Colonic mucosa (tissue), 4 donors: ENCODE measurements around the gene NAA11. TPM values are rescaled to one million over a fixed set of nuclear protein-coding genes. Genes with fewer than 3 reads are reported as not detected.
A peak's percentile ranks its signal among the peaks of the same experiment; 100 is the strongest.

ENCODE experiments used
- DNase-seq: peaks from one replicate; pipeline ENCODE4 v3.0.0-alpha.2; 2020
- H3K27ac ChIP-seq: fragments of 200-600 bp; one replicate; pipeline ENCODE4 v1.8.0; 2021
- H3K27me3 ChIP-seq: fragments of 200-600 bp; one replicate; pipeline ENCODE4 v1.8.0; 2021
- H3K36me3 ChIP-seq: fragments of 200-600 bp; one replicate; pipeline ENCODE4 v1.8.0; 2021
- H3K4me1 ChIP-seq: fragments of 200-600 bp; one replicate; pipeline ENCODE4 v1.8.0; 2021; ENCODE audit warnings: mild to moderate bottlenecking
- H3K4me3 ChIP-seq: fragments of 200-600 bp; one replicate; pipeline ENCODE4 v1.8.0; 2021
- H3K9ac ChIP-seq, 2 donors: one replicate each; pipeline ENCODE4 v1.7.0; 2013; ENCODE audit warnings: control low read depth in 2 of 2, low read depth in 2 of 2, low read length in 2 of 2
- H3K9me3 ChIP-seq: fragments of 200-600 bp; one replicate; pipeline ENCODE4 v1.8.0; 2021
- intact Hi-C: fragments of 100-400 bp; cut with DNase I; formaldehyde crosslinking; loops from one replicate; pipeline ENCODE4 v1.14.1; 2022
- total RNA-seq, 2 donors: library from RNA; stranded (reverse); fragmentation: NEBNext Ultra II Directional in 1 of 2; extraction: Animal tissue kit (Norgen Biotek cat#: 25700) in 1 of 2; gene quantifications; one replicate each; pipeline ENCODE4 v1.2.1, GENCODE V29; 2021
- TF ChIP-seq, protein P1 (sequence below): fragments of 200-600 bp; IDR thresholded peaks from one replicate; pipeline ENCODE4 v1.8.0; 2022; ENCODE audit warnings: antibody characterized with exemption, mild to moderate bottlenecking
- donor health status: healthy.
- donor health status: DM: no; HTN: no; CAD: no.
- donor health status: DM: no; HTN: no; CAD: no.

The NAA11 gene
- total RNA-seq, 2 donors from 2014 or later, result not detected

DNA sequence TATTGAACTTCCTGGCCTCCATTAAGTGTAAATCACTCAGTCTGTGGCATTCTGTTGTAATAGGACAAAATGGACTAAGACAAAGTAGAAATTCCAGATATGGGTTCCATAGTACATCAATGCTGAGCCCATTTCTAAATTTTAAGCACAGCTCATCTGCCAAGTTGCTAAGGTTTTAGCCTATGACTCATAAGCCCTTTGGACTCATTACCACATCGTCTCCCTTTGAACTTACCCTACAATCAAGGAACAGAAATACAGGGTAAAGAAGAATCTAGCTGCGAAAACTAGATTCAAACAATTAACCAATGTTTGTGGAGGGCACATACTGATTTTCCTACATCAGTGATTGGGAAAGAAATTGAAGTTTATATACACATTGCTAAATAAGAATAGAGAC lies 31.8 kb downstream of the NAA11 start:
- TF ChIP-seq, protein P1, sequence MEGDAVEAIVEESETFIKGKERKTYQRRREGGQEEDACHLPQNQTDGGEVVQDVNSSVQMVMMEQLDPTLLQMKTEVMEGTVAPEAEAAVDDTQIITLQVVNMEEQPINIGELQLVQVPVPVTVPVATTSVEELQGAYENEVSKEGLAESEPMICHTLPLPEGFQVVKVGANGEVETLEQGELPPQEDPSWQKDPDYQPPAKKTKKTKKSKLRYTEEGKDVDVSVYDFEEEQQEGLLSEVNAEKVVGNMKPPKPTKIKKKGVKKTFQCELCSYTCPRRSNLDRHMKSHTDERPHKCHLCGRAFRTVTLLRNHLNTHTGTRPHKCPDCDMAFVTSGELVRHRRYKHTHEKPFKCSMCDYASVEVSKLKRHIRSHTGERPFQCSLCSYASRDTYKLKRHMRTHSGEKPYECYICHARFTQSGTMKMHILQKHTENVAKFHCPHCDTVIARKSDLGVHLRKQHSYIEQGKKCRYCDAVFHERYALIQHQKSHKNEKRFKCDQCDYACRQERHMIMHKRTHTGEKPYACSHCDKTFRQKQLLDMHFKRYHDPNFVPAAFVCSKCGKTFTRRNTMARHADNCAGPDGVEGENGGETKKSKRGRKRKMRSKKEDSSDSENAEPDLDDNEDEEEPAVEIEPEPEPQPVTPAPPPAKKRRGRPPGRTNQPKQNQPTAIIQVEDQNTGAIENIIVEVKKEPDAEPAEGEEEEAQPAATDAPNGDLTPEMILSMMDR, result no peak
- Histone ChIP-seq H3K4me1 (no peaks in the 10 kb centered on the region), H3K9me3 (no peaks in the 10 kb centered on the region), H3K4me3 (no peak overlapping the region), H3K36me3 (no peaks in the 10 kb centered on the region), H3K9ac (no peak overlapping the region), H3K27ac (no peak overlapping the region), H3K27me3 (no peaks in the 10 kb centered on the region)
- peak; percentile 27 for DNase-seq
- intact Hi-C loops, result no loop called here

GRCh38 chr4:79292008-79292407 lies 33.9 kb downstream of the NAA11 start:
- H3K9me3 ChIP-seq, result no peaks in the 10 kb centered on the region
- no peaks in the 10 kb centered on the region for H3K27me3 ChIP-seq
- H3K27ac ChIP-seq, result no peak overlapping the region
- no peaks in the 10 kb centered on the region for H3K36me3 ChIP-seq
- no peak for DNase-seq
- no peak overlapping the region for H3K9ac ChIP-seq
- intact Hi-C loops, result no loop called here
- TF ChIP-seq, protein P1, result no peak
- no peaks in the 10 kb centered on the region for H3K4me1 ChIP-seq
- no peak overlapping the region for H3K4me3 ChIP-seq

DNA sequence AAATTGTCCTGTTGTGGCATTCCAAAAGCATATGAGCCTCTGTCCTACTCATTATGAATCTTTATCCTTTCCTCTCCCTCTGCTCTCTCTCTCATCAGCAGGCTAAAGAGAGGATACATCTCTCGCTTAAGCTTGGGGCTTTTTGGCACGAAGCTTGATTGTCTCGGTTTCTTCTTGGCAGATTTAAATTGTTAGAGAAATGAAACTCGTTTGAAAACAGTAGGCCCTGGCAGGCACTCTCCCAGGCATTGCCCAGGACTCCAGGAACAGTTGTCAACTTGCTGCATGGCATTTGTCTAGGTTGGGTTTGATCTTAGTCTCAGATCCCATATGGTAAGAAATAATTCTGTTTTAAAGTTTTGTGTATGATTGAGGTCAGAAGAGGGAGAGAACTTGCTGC lies 35.5 kb downstream of the NAA11 start:
- Histone ChIP-seq H3K9me3 (no peaks in the 10 kb centered on the region), H3K36me3 (no peaks in the 10 kb centered on the region), H3K27me3 (no peaks in the 10 kb centered on the region), H3K4me1 (no peaks in the 10 kb centered on the region), H3K4me3 (no peak overlapping the region), H3K27ac (no peak overlapping the region), H3K9ac (no peak overlapping the region)
- no peak for DNase-seq
- intact Hi-C loops, result no loop called here
- TF ChIP-seq, protein P1, result no peak

DNA sequence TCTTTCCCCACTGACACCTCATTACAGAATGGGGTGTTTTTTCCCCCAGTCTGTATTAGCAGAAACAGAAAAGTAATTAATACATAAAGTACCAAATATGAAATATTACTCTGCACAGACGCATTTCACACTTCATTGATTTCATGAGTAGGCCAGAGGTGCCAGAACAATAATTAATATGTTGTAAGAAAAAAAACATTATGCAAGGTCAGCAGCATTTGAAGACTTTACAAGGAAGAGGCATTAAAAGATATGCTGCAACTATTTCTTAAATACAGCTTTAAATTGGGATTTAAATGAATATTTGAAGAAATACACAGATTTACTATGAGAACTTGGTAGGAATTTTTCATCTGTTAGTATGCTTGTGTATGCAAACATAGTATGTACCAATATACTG lies 37.7 kb downstream of the NAA11 start:
- intact Hi-C loops, result no loop called here
- Histone ChIP-seq H3K9ac (no peak overlapping the region), H3K4me3 (no peak overlapping the region), H3K27me3 (no peaks in the 10 kb centered on the region), H3K36me3 (no peaks in the 10 kb centered on the region), H3K9me3 (no peaks in the 10 kb centered on the region), H3K4me1 (no peaks in the 10 kb centered on the region), H3K27ac (no peak overlapping the region)
- TF ChIP-seq, protein P1, result no peak
- DNase-seq, result no peak

DNA sequence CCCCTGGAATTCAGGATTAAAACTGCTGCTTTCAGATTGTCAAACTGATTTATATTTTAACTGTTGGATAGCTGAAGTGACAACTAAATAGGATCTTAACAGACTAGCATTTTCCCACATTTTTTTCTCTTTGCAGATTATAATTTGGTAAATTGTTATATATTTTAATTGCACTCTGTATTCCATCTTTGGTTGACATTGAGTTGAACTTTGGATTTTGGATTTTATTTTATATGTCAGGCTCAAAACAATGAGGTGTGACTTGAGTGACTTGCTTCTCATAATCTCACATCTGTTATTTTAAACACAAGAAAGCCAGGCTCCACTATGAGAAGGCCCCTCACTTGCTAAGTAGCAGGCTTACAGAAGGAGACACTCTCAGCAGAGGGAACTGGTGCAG lies 38.1 kb downstream of the NAA11 start:
- Histone ChIP-seq H3K4me1 (no peaks in the 10 kb centered on the region), H3K9me3 (no peaks in the 10 kb centered on the region), H3K27me3 (no peaks in the 10 kb centered on the region), H3K36me3 (no peaks in the 10 kb centered on the region), H3K9ac (no peak overlapping the region), H3K27ac (no peak overlapping the region), H3K4me3 (no peak overlapping the region)
- intact Hi-C loops, result no loop called here
- TF ChIP-seq, protein P1, result no peak
- DNase-seq, result no peak

DNA sequence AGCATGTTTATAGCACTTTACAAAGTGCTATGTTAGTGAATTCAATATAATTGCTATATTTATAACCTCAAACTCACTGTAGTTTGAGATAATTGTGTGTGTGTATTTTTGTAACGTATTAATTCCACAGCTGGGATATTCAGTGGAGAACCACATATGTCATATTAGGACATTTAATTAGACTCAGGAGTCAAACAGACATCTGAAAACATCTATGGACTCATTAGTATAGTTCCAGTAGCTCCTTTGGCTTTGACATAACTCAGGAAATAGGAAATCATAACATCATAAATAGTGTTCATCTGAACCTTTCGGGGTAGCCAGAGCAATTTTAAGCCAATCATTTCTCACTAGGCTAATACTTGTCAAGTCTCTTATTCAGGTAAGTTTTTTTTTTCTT lies 38.8 kb downstream of the NAA11 start:
- no peaks in the 10 kb centered on the region for H3K36me3 ChIP-seq
- H3K27ac ChIP-seq, result no peak overlapping the region
- H3K9ac ChIP-seq, result no peak overlapping the region
- no peak for DNase-seq
- H3K9me3 ChIP-seq, result no peaks in the 10 kb centered on the region
- no peaks in the 10 kb centered on the region for H3K4me1 ChIP-seq
- H3K4me3 ChIP-seq, result no peak overlapping the region
- intact Hi-C loops, result no loop called here
- H3K27me3 ChIP-seq, result no peaks in the 10 kb centered on the region
- TF ChIP-seq, protein P1, result no peak
